HepG2 (cell line): ENCODE measurements around the gene CHMP1B. TPM values are rescaled to one million over a fixed set of nuclear protein-coding genes. Genes with fewer than 3 reads are reported as not detected.

Experiments used
- ATAD3A ChIP-seq: sonication (generic); formaldehyde crosslinking; IDR thresholded peaks from 2 replicates; pipeline ENCODE4 v1.4.0; 2020; ENCODE audit warnings: missing genetic modification reagents
- FOSL2 ChIP-seq: sonication (generic); formaldehyde crosslinking; IDR thresholded peaks from 2 replicates; pipeline ENCODE4 v1.4.0; 2020; ENCODE audit warnings: missing genetic modification reagents
- FOXC1 ChIP-seq: sonication (generic); formaldehyde crosslinking; IDR thresholded peaks from 2 replicates; pipeline ENCODE4 v1.8.0; 2022; ENCODE audit warnings: mild to moderate bottlenecking, missing genetic modification reagents, borderline replicate concordance
- GPN1 ChIP-seq: sonication (generic); formaldehyde crosslinking; IDR thresholded peaks from 2 replicates; pipeline ENCODE4 v1.5.1; 2020; ENCODE audit warnings: missing genetic modification reagents, borderline replicate concordance
- IRF1 ChIP-seq: sonication (generic); formaldehyde crosslinking; IDR thresholded peaks from 2 replicates; pipeline ENCODE4 v1.4.0; 2020; ENCODE audit warnings: low read depth, mild to moderate bottlenecking, missing genetic modification reagents
- KLF6 ChIP-seq: IDR thresholded peaks from 2 replicates; pipeline ENCODE4 v1.8.0; 2016; ENCODE audit warnings: missing biosample characterization, missing genetic modification reagents
- MEIS2 ChIP-seq: sonication (generic); formaldehyde crosslinking; IDR thresholded peaks from 2 replicates; pipeline ENCODE4 v1.9.0; 2021; ENCODE audit warnings: mild to moderate bottlenecking, missing genetic modification reagents
- NFE2L2 ChIP-seq: fragments of 150-350 bp; IDR thresholded peaks from 2 replicates; pipeline ENCODE4 v1.6.1; 2014; ENCODE audit warnings: low read length
- RFXAP ChIP-seq: sonication (generic); formaldehyde crosslinking; IDR thresholded peaks from 2 replicates; pipeline ENCODE4 v1.4.0; 2020; ENCODE audit warnings: missing genetic modification reagents, borderline replicate concordance
- SIN3B ChIP-seq: fragments of 150-350 bp; IDR thresholded peaks from 2 replicates; pipeline ENCODE4 v1.6.1; 2014; ENCODE audit warnings: low read length
- SOX5 ChIP-seq: IDR thresholded peaks from 2 replicates; pipeline ENCODE4 v1.6.1; 2016; ENCODE audit warnings: borderline replicate concordance
- TP53 ChIP-seq: sonication (generic); formaldehyde crosslinking; conservative IDR thresholded peaks from 2 replicates; pipeline ENCODE4 v1.4.0; 2020; ENCODE audit warnings: missing genetic modification reagents
- ZBED4 ChIP-seq: sonication (generic); formaldehyde crosslinking; IDR thresholded peaks from 2 replicates; pipeline ENCODE4 v1.4.0; 2020; ENCODE audit warnings: missing genetic modification reagents, borderline replicate concordance
- ZBTB43 ChIP-seq: sonication (generic); formaldehyde crosslinking; conservative IDR thresholded peaks from 2 replicates; pipeline ENCODE4 v1.4.0; 2020; ENCODE audit warnings: missing genetic modification reagents
- ZFY ChIP-seq: sonication (generic); formaldehyde crosslinking; IDR thresholded peaks from 2 replicates; pipeline ENCODE4 v1.4.0; 2020; ENCODE audit warnings: missing genetic modification reagents
- ZNF207 ChIP-seq: fragments of 450-650 bp; IDR thresholded peaks from 2 replicates; pipeline ENCODE4 v1.6.1; 2016; ENCODE audit warnings: antibody characterized with exemption, borderline replicate concordance
- ZNF280B ChIP-seq: sonication (generic); formaldehyde crosslinking; IDR thresholded peaks from 2 replicates; pipeline ENCODE4 v1.5.0; 2020; ENCODE audit warnings: missing genetic modification reagents, mild to moderate bottlenecking, borderline replicate concordance
- ZNF710 ChIP-seq: sonication (generic); formaldehyde crosslinking; IDR thresholded peaks from 2 replicates; pipeline ENCODE4 v1.5.0; 2020; ENCODE audit warnings: mild to moderate bottlenecking, missing genetic modification reagents, borderline replicate concordance
- ZNF713 ChIP-seq: sonication (generic); formaldehyde crosslinking; IDR thresholded peaks from 2 replicates; pipeline ENCODE4 v1.4.0; 2020; ENCODE audit warnings: mild to moderate bottlenecking, missing genetic modification reagents
- ZNF776 ChIP-seq: sonication (generic); formaldehyde crosslinking; IDR thresholded peaks from 2 replicates; pipeline ENCODE4 v1.4.0; 2020; ENCODE audit warnings: mild to moderate bottlenecking, missing genetic modification reagents
- ZNF816 ChIP-seq: sonication (generic); formaldehyde crosslinking; IDR thresholded peaks from 2 replicates; pipeline ENCODE4 v1.8.0; 2022; ENCODE audit warnings: missing genetic modification reagents, mild to moderate bottlenecking, borderline replicate concordance
- polyA plus RNA-seq, 8 experiments: library from polyadenylated mRNA; depleted of rRNA in 3 of 8; stranded (reverse) in 7 of 8; unstranded in 1 of 8; fragments of >200 nt; fragmentation: Illumina TruSeq in 4 of 8; extraction: Trizol in 4 of 8; gene quantifications; 2 replicates each; pipeline versions ENCODE4 v1.2.1 to v1.2.3, GENCODE V29; 2011 to 2016; ENCODE audit warnings: low read depth in 4 of 8, missing spikeins in 1 of 8, mixed read lengths in 1 of 8; ENCODE audit not compliant: insufficient read depth in 1 of 8
- total RNA-seq, 5 experiments: library from RNA; depleted of rRNA; stranded (reverse); fragments of >200 nt; fragmentation: Illumina TruSeq; extraction: Trizol; gene quantifications; 2 replicates each; pipeline ENCODE4 v1.2.3, GENCODE V29; 2016; ENCODE audit warnings: low read depth in 1 of 5

The CHMP1B gene
- total and polyA plus RNA-seq, 2 of the 13 experiments (the other 11 are each of a cell fraction or from before 2014, with no cell fraction given), result 18.8 to 20.2 TPM

- no peak for TF ChIP-seq FOXC1
- TF ChIP-seq ZNF713, result no peak
- TF ChIP-seq TP53 (CRISPR knock-in tag), result no peak
- no peak for TF ChIP-seq NFE2L2
- TF ChIP-seq SIN3B, result peak; percentile 64; the same call in 1 of the 2 replicates
- TF ChIP-seq RFXAP, result no peak
- TF ChIP-seq GPN1 (CRISPR knock-in tag), result no peak
- no peak for TF ChIP-seq ZNF207
- no peak for TF ChIP-seq ZNF816 (CRISPR knock-in tag)
- no peak for TF ChIP-seq ATAD3A (CRISPR knock-in tag)
- TF ChIP-seq ZNF710 (CRISPR knock-in tag), result no peak
- TF ChIP-seq KLF6 (CRISPR knock-in tag), result no peak
- TF ChIP-seq ZFY (CRISPR knock-in tag), result no peak
- no peak for TF ChIP-seq ZBED4 (CRISPR knock-in tag)
- no peak; the same call in 1 of the 2 replicates for TF ChIP-seq ZNF280B (CRISPR knock-in tag)
- no peak for TF ChIP-seq ZNF776
- no peak for TF ChIP-seq SOX5 (CRISPR knock-in tag)
- no peak for TF ChIP-seq MEIS2
- TF ChIP-seq IRF1 (CRISPR knock-in tag), result no peak
- peak; percentile 42; the same call in 1 of the 2 replicates for TF ChIP-seq FOSL2 (CRISPR knock-in tag)
- no peak for TF ChIP-seq ZBTB43
Observed at GRCh38 chr18:11849841-11850634, 1.2 kb upstream of the CHMP1B start (continued).
